HEK293 (cell line): ENCODE data around the gene EXOC3L2.

Source experiments
- EGR2 ChIP-seq: fragments of 450-650 bp; formaldehyde crosslinking; IDR thresholded peaks from 2 replicates; pipeline ENCODE4 v1.5.1; 2016; ENCODE audit warnings: low read depth, missing biosample characterization, missing genetic modification characterization
- GLIS1 ChIP-seq: fragments of 450-650 bp; formaldehyde crosslinking; IDR thresholded peaks from 2 replicates; pipeline ENCODE4 v1.5.1; 2016; ENCODE audit warnings: missing biosample characterization, missing genetic modification characterization
- GLIS2 ChIP-seq: fragments of 450-650 bp; formaldehyde crosslinking; IDR thresholded peaks from 2 replicates; pipeline ENCODE4 v1.5.1; 2016; ENCODE audit warnings: missing biosample characterization, missing genetic modification characterization
- HIC1 ChIP-seq: fragments of 450-650 bp; formaldehyde crosslinking; IDR thresholded peaks from 2 replicates; pipeline ENCODE4 v1.5.1; 2016; ENCODE audit warnings: missing biosample characterization, missing genetic modification characterization
- IKZF3 ChIP-seq: fragments of 450-650 bp; IDR thresholded peaks from 2 replicates; pipeline ENCODE4 v1.5.0; 2018; ENCODE audit warnings: missing biosample characterization, mild to moderate bottlenecking, missing genetic modification characterization, moderate library complexity
- PATZ1 ChIP-seq: fragments of 450-650 bp; formaldehyde crosslinking; IDR thresholded peaks from 2 replicates; pipeline ENCODE4 v1.5.1; 2016; ENCODE audit warnings: missing biosample characterization, missing genetic modification characterization
- PRDM6 ChIP-seq: fragments of 450-650 bp; formaldehyde crosslinking; IDR thresholded peaks from 2 replicates; pipeline ENCODE4 v1.5.1; 2017; ENCODE audit warnings: missing biosample characterization, missing genetic modification characterization
- SP2 ChIP-seq: fragments of 450-650 bp; formaldehyde crosslinking; IDR thresholded peaks from 2 replicates; pipeline ENCODE4 v1.5.1; 2016; ENCODE audit warnings: missing biosample characterization, missing genetic modification characterization
- SP7 ChIP-seq: fragments of 450-650 bp; formaldehyde crosslinking; IDR thresholded peaks from 2 replicates; pipeline ENCODE4 v1.5.1; 2016; ENCODE audit warnings: missing biosample characterization, missing genetic modification characterization
- ZBTB49 ChIP-seq: fragments of 450-650 bp; formaldehyde crosslinking; IDR thresholded peaks from 2 replicates; pipeline ENCODE4 v1.5.1; 2016; ENCODE audit warnings: missing biosample characterization, missing genetic modification characterization, low read depth
- ZFP69B ChIP-seq: fragments of 450-650 bp; formaldehyde crosslinking; IDR thresholded peaks from 2 replicates; pipeline ENCODE4 v1.5.1; 2016; ENCODE audit warnings: missing biosample characterization, missing genetic modification characterization
- ZNF112 ChIP-seq: fragments of 450-650 bp; formaldehyde crosslinking; IDR thresholded peaks from 2 replicates; pipeline ENCODE4 v1.5.0; 2017; ENCODE audit warnings: missing biosample characterization, missing genetic modification characterization
- ZNF133 ChIP-seq: fragments of 450-650 bp; formaldehyde crosslinking; IDR thresholded peaks from 2 replicates; pipeline ENCODE4 v1.5.1; 2016; ENCODE audit warnings: missing biosample characterization, missing genetic modification characterization
- ZNF2 ChIP-seq: fragments of 450-650 bp; formaldehyde crosslinking; IDR thresholded peaks from 2 replicates; pipeline ENCODE4 v1.5.1; 2016; ENCODE audit warnings: missing biosample characterization, missing genetic modification characterization
- ZNF211 ChIP-seq: fragments of 450-650 bp; formaldehyde crosslinking; IDR thresholded peaks from 2 replicates; pipeline ENCODE4 v1.5.1; 2016; ENCODE audit warnings: low read depth, missing biosample characterization, missing genetic modification characterization
- ZNF311 ChIP-seq: fragments of 450-650 bp; formaldehyde crosslinking; IDR thresholded peaks from 2 replicates; pipeline ENCODE4 v1.5.1; 2017; ENCODE audit warnings: missing biosample characterization, missing genetic modification characterization, borderline replicate concordance
- ZNF391 ChIP-seq: fragments of 450-650 bp; formaldehyde crosslinking; IDR thresholded peaks from 2 replicates; pipeline ENCODE4 v1.5.1; 2016; ENCODE audit warnings: low read depth, missing biosample characterization, missing genetic modification characterization, borderline replicate concordance
- ZNF514 ChIP-seq: fragments of 450-650 bp; formaldehyde crosslinking; IDR thresholded peaks from 2 replicates; pipeline ENCODE4 v1.5.1; 2016; ENCODE audit warnings: missing biosample characterization, missing genetic modification characterization
- ZNF518A ChIP-seq: fragments of 450-650 bp; formaldehyde crosslinking; conservative IDR thresholded peaks from 2 replicates; pipeline ENCODE4 v1.5.1; 2016; ENCODE audit warnings: low read depth, missing biosample characterization, missing genetic modification characterization
- ZNF560 ChIP-seq: fragments of 450-650 bp; formaldehyde crosslinking; IDR thresholded peaks from 2 replicates; pipeline ENCODE4 v1.5.1; 2017; ENCODE audit warnings: missing biosample characterization, missing genetic modification characterization, borderline replicate concordance
- ZNF660 ChIP-seq: fragments of 450-650 bp; IDR thresholded peaks from 2 replicates; pipeline ENCODE4 v1.5.1; 2018; ENCODE audit warnings: missing biosample characterization, mild to moderate bottlenecking, missing genetic modification characterization
- ZNF692 ChIP-seq: fragments of 450-650 bp; formaldehyde crosslinking; IDR thresholded peaks from 2 replicates; pipeline ENCODE4 v1.5.1; 2016; ENCODE audit warnings: missing biosample characterization, missing genetic modification characterization
- ZNF701 ChIP-seq: fragments of 450-650 bp; formaldehyde crosslinking; IDR thresholded peaks from 2 replicates; pipeline ENCODE4 v1.5.1; 2016; ENCODE audit warnings: missing biosample characterization, missing genetic modification characterization
- ZXDB ChIP-seq: fragments of 450-650 bp; formaldehyde crosslinking; IDR thresholded peaks from 2 replicates; pipeline ENCODE4 v1.5.1; 2016; ENCODE audit warnings: missing biosample characterization, missing genetic modification characterization

The EXOC3L2 gene

GRCh38 chr19:45178262-45179071, 66.7 kb downstream of the EXOC3L2 start, which contains the start of gene BLOC1S3 (continued):
- no peak for TF ChIP-seq PRDM6 (tag by site-specific recombination)
- TF ChIP-seq SP7 (tag by site-specific recombination) = no peak
- TF ChIP-seq ZNF560 (tag by site-specific recombination) = no peak
- no peak for TF ChIP-seq ZNF311 (tag by site-specific recombination)
- TF ChIP-seq ZNF518A = peak; percentile 51
- peak; percentile 98 for TF ChIP-seq SP2
- TF ChIP-seq GLIS1 (tag by site-specific recombination) = peak; percentile 61
- TF ChIP-seq ZBTB49 (tag by site-specific recombination) = no peak
- TF ChIP-seq IKZF3 (tag by site-specific recombination) = no peak
- no peak for TF ChIP-seq ZNF211
- no peak for TF ChIP-seq ZNF112 (tag by site-specific recombination)
- no peak for TF ChIP-seq ZNF514 (tag by site-specific recombination)
- no peak for TF ChIP-seq ZFP69B (tag by site-specific recombination)
- TF ChIP-seq ZNF2 (tag by site-specific recombination) = no peak
- peak; percentile 55; the same call in 1 of the 2 replicates for TF ChIP-seq GLIS2 (tag by site-specific recombination)
- TF ChIP-seq EGR2 (tag by site-specific recombination) = peak; percentile 38; the same call in 1 of the 2 replicates
- TF ChIP-seq ZNF391 (tag by site-specific recombination) = no peak
- no peak for TF ChIP-seq ZNF701 (tag by site-specific recombination)
- no peak for TF ChIP-seq HIC1
- TF ChIP-seq ZNF133 = no peak
- TF ChIP-seq PATZ1 (tag by site-specific recombination) = 0 out of 2 replicates have a peak, but pooled peaks have one; percentile 23
- peak; percentile 52; the same call in 1 of the 2 replicates for TF ChIP-seq ZNF660
- no peak for TF ChIP-seq ZNF692 (tag by site-specific recombination)
- peak; percentile 63; the same call in 1 of the 2 replicates for TF ChIP-seq ZXDB (tag by site-specific recombination)
